K562 (cell line): Measurements from ENCODE around the gene CZIB. TPM values are rescaled to one million over a fixed set of nuclear protein-coding genes. Genes with fewer than 3 reads are reported as not detected.

Experiments
- ATAC-seq: fragments of 200-7000 bp; cut with Tn5 transposase; 3 replicates; pipeline ENCODE4 v1.9.1; 2020; ENCODE audit warnings: moderate library complexity
- BruUV-seq: library from RNA; stranded (reverse); fragments of 400-500 nt; replicated peaks from 2 replicates; lab custom pipeline; 2021; lab: Mats Ljungman, UMichigan
- CTCF ChIA-PET: fragments of 300-600 bp; formaldehyde crosslinking; extraction: SDS; loops from one replicate; lab custom pipeline; 2021; ENCODE audit warnings: low intra/inter-chr PET ratio; lab: Yijun Ruan, JAX
- POLR2A ChIA-PET: fragments of 300-600, 350-650 bp; sonication (Branson Sonifier 250); formaldehyde crosslinking; extraction: SDS; loops from one replicate; lab custom pipeline; 2021; ENCODE audit warnings: antibody characterized with exemption, inconsistent platforms; lab: Yijun Ruan, JAX
- DNase-seq, 4 experiments: peaks; one replicate each; pipeline versions ENCODE4 v3.0.0 to v3.0.0-alpha.2; 2011 to 2018; ENCODE audit warnings: low spot score in 3 of 4, mixed read lengths in 3 of 4; ENCODE audit errors: extremely low read depth in 1 of 4
- FAIRE-seq: peaks from 2 replicates; lab custom pipeline; 2011; peaks lifted over from hg19 to GRCh38; lab: Jason Lieb, UNC
- H2AFZ ChIP-seq: 2 replicates; pipeline ENCODE4 v1.6.0; 2011; ENCODE audit warnings: low read depth, low read length, control low read depth, inconsistent platforms
- H3K27ac ChIP-seq: fragments of 200-600 bp; 3 replicates; pipeline ENCODE4 v1.8.0; 2011; ENCODE audit warnings: low read depth, mild to moderate bottlenecking, control low read depth, inconsistent platforms, low read length, moderate library complexity, mixed read lengths; ENCODE audit errors: extremely low read depth
- H3K27me3 ChIP-seq, 2 experiments: fragments of 300-600 bp in 1 of 2; 2 replicates in 1 of 2; 3 replicates in 1 of 2; pipeline versions ENCODE4 v1.6.0 to v1.8.0; 2011; ENCODE audit warnings: inconsistent platforms in 2 of 2, low read length in 2 of 2, mild to moderate bottlenecking in 1 of 2, mixed read lengths in 1 of 2, moderate library complexity in 1 of 2; ENCODE audit not compliant: control insufficient read depth in 2 of 2, insufficient read depth in 2 of 2
- H3K36me3 ChIP-seq: fragments of 300-600 bp; 3 replicates; pipeline ENCODE4 v1.8.0; 2011; ENCODE audit warnings: mild to moderate bottlenecking, low read length, inconsistent platforms; ENCODE audit not compliant: control insufficient read depth, insufficient read depth
- H3K4me1 ChIP-seq, 2 experiments: fragments of 200-600 bp in 1 of 2; replicated peaks in 1 of 2; 2 replicates in 1 of 2; 3 replicates in 1 of 2; pipeline versions ENCODE4 v1.5.1 to v1.8.0; 2011; ENCODE audit warnings: inconsistent platforms in 2 of 2, low read length in 2 of 2, mild to moderate bottlenecking in 1 of 2, mixed read lengths in 1 of 2, moderate library complexity in 1 of 2; ENCODE audit not compliant: control insufficient read depth in 2 of 2, insufficient read depth in 2 of 2
- H3K4me2 ChIP-seq: 2 replicates; pipeline ENCODE4 v1.6.1; 2011; ENCODE audit warnings: low read length, control low read depth, inconsistent platforms, mixed read lengths; ENCODE audit not compliant: insufficient read depth
- H3K4me3 ChIP-seq: fragments of 200-600 bp; sonication (generic), shearing (Covaris generic); 2 replicates; pipeline ENCODE4 v1.5.1; 2016; ENCODE audit warnings: control low read depth, inconsistent platforms
- H3K79me2 ChIP-seq: fragments of 200-600 bp; 3 replicates; pipeline ENCODE4 v1.8.0; 2011; ENCODE audit warnings: low read length, inconsistent platforms; ENCODE audit not compliant: control insufficient read depth, insufficient read depth
- H3K9ac ChIP-seq, 2 experiments: 2 replicates each; pipeline versions ENCODE4 v1.6.0 to v1.6.1; 2011; ENCODE audit warnings: low read depth in 2 of 2, low read length in 2 of 2, control low read depth in 1 of 2, inconsistent platforms in 1 of 2, mild to moderate bottlenecking in 1 of 2, mixed read lengths in 1 of 2; ENCODE audit not compliant: insufficient read depth in 1 of 2
- H3K9me1 ChIP-seq: one replicate; pipeline ENCODE4 v1.6.0; 2011; ENCODE audit warnings: inconsistent platforms, mild to moderate bottlenecking, low read length, moderate library complexity; ENCODE audit not compliant: control insufficient read depth, insufficient read depth
- H3K9me3 ChIP-seq: replicated peaks from 2 replicates; pipeline ENCODE4 v1.5.1; 2011; ENCODE audit warnings: low read depth, low read length, inconsistent platforms; ENCODE audit not compliant: control insufficient read depth, insufficient read depth
- H4K20me1 ChIP-seq: replicated peaks from 2 replicates; pipeline ENCODE4 v1.6.1; 2011; ENCODE audit warnings: low read length, inconsistent platforms, mixed read lengths; ENCODE audit not compliant: control insufficient read depth, insufficient read depth
- MED1 ChIP-seq: sonication (generic); formaldehyde crosslinking; IDR thresholded peaks from 2 replicates; pipeline ENCODE4 v1.8.1; 2023; ENCODE audit warnings: missing genetic modification reagents, borderline replicate concordance
- POLR2G ChIP-seq: fragments of 200-400 bp; formaldehyde crosslinking; IDR thresholded peaks from 2 replicates; pipeline ENCODE4 v1.6.1; 2017; ENCODE audit warnings: low read depth, mild to moderate bottlenecking, antibody characterized with exemption, low read length, moderate library complexity
- RBFOX2 ChIP-seq: fragments of 200-400 bp; formaldehyde crosslinking; IDR thresholded peaks from 2 replicates; pipeline ENCODE4 v1.6.1; 2017; ENCODE audit warnings: low read depth, mild to moderate bottlenecking, low read length, moderate library complexity
- SUPT5H ChIP-seq: fragments of 450-650 bp; IDR thresholded peaks from 2 replicates; pipeline ENCODE4 v1.6.1; 2016
- ZNF282 ChIP-seq: sonication (generic); formaldehyde crosslinking; IDR thresholded peaks from 2 replicates; pipeline ENCODE4 v1.8.1; 2023; ENCODE audit warnings: missing genetic modification reagents
- WGBS: fragments of 100-300 bp; shearing (Covaris generic); methylation state at CpG from one replicate; pipeline ENCODE4 v1.1.6; 2016; ENCODE audit warnings: low coverage, mixed read lengths; ENCODE audit not compliant: insufficient coverage; ENCODE audit errors: missing lambda C conversion rate; 5-methylcytosine and 5-hydroxymethylcytosine counted together
- in situ Hi-C: fragments of 300-500 bp; cut with MboI; formaldehyde crosslinking; loops from 4 replicates; pipeline ENCODE4 v1.15.0; 2018; ENCODE audit warnings: inconsistent platforms, mixed read lengths
- intact Hi-C: fragments of 100-400 bp; cut with micrococcal nuclease; formaldehyde crosslinking; loops from 2 replicates; pipeline ENCODE4 v1.14.2; 2022
- polyA plus RNA-seq, 8 experiments: library from polyadenylated mRNA; depleted of rRNA in 4 of 8; stranded (reverse) in 5 of 8; unstranded in 3 of 8; fragments of >200 nt; fragmentation: Nextera tagmentation in 2 of 8; fragmentation: Illumina TruSeq in 1 of 8; extraction: Ambion mirVana in 2 of 8; extraction: Trizol in 1 of 8; gene quantifications; 2 replicates each; pipeline versions ENCODE4 v1.2.1 to v1.2.3, GENCODE V29; 2011 to 2014; ENCODE audit warnings: inconsistent platforms in 1 of 8, missing spikeins in 1 of 8
- total RNA-seq, 7 experiments: library from RNA; depleted of rRNA in 6 of 7; stranded (reverse); fragments of >200 nt in 6 of 7; fragmentation: Illumina TruSeq in 2 of 7; extraction: Trizol in 2 of 7; gene quantifications; 2 replicates each; pipeline versions ENCODE4 v1.2.1 to v1.2.3, GENCODE V29; 2011 to 2021; ENCODE audit warnings: low replicate concordance in 1 of 7
- TF ChIP-seq, protein P1 (sequence below): sonication (generic); formaldehyde crosslinking; IDR thresholded peaks from 2 replicates; pipeline ENCODE4 v1.8.0; 2022; ENCODE audit warnings: missing genetic modification reagents, mild to moderate bottlenecking, moderate library complexity, borderline replicate concordance

The CZIB gene
- total and polyA plus RNA-seq, 9 of the 15 experiments (the other 6 are each of a cell fraction or from before 2014, with no cell fraction given): 52.6 to 111 (median 80.0) TPM

- no peak overlapping the region for H3K4me2 ChIP-seq
- H3K4me3 ChIP-seq: no peak overlapping the region
- H3K27me3 ChIP-seq: no peaks in the 10 kb centered on the region
- FAIRE-seq (no peak), DNase-seq (no peak), ATAC-seq (no peak; the same call in 2 of the 3 replicates)
- no TSS peak for BruUV-seq
- H3K36me3 ChIP-seq: peaks cover 74% of the 10 kb centered on the region
- H2AFZ ChIP-seq: no peak overlapping the region
- intact Hi-C loops: no loop called here
- H3K27ac ChIP-seq: no peak overlapping the region
- no peak overlapping the region for H3K9ac ChIP-seq
- POLR2A ChIA-PET: interaction anchor here (0.6 to 3.2 kb wide), 4 partner anchors 12 to 1159 kb away, joined by 3 to 14 read pairs (median 4); partner anchors contain the start of gene TXNDC12
- no peaks in the 10 kb centered on the region for H3K9me3 ChIP-seq
- H4K20me1 ChIP-seq: no peaks in the 10 kb centered on the region
- peaks cover 0 to 1% of the 10 kb centered on the region in 2 experiments; a peak in 2 of 5 replicates for H3K4me1 ChIP-seq
- CTCF ChIA-PET: no interaction called here
- in situ Hi-C loops: no loop called here
- peaks cover 10% of the 10 kb centered on the region for H3K79me2 ChIP-seq
- TF ChIP-seq MED1 (CRISPR knock-in tag) (no peak), SUPT5H (0 out of 2 replicates have a peak, but pooled peaks have one; percentile 6)
- 83% methylated on average over 5 of the region's 5 CpGs for WGBS
- H3K9me1 ChIP-seq: no peaks in the 10 kb centered on the region
Measured at GRCh38 chr1:53214376-53214940, 6.0 kb downstream of the CZIB start.

DNA sequence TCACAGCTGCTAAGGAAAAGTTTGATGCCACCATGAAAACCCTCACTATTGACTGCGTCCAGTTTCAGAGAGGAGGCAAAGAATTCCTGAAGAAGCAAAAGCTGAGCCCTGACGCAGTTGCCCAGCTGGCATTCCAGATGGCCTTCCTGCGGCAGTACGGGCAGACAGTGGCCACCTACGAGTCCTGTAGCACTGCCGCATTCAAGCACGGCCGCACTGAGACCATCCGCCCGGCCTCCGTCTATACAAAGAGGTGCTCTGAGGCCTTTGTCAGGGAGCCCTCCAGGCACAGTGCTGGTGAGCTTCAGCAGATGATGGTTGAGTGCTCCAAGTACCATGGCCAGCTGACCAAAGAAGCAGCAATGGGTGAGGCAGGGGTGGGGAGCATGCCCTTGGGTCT lies 9.5 kb downstream of the CZIB start:
- Histone ChIP-seq H3K9me1 (no peaks in the 10 kb centered on the region), H3K27me3 (no peaks in the 10 kb centered on the region), H3K9ac (no peak overlapping the region), H3K36me3 (peaks cover 63% of the 10 kb centered on the region), H3K27ac (no peak overlapping the region), H3K4me3 (no peak overlapping the region), H3K9me3 (peaks cover 12% of the 10 kb centered on the region), H3K4me1 (no peaks in the 10 kb centered on the region), H2AFZ (no peak overlapping the region), H3K79me2 (no peaks in the 10 kb centered on the region), H4K20me1 (no peaks in the 10 kb centered on the region), H3K4me2 (no peak overlapping the region)
- in situ Hi-C loops: no loop called here
- TF ChIP-seq RBFOX2 (peak; percentile 43), POLR2G (peak; percentile 59), ZNF282 (CRISPR knock-in tag) (no peak)
- TF ChIP-seq, protein P1, sequence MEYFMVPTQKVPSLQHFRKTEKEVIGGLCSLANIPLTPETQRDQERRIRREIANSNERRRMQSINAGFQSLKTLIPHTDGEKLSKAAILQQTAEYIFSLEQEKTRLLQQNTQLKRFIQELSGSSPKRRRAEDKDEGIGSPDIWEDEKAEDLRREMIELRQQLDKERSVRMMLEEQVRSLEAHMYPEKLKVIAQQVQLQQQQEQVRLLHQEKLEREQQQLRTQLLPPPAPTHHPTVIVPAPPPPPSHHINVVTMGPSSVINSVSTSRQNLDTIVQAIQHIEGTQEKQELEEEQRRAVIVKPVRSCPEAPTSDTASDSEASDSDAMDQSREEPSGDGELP (CRISPR knock-in tag): 0 out of 2 replicates have a peak, but pooled peaks have one; percentile 30
- WGBS: 91% methylated on average over 11 of the region's 11 CpGs
- intact Hi-C loops: no loop called here
- no peak; the same call in 2 of the 3 replicates for ATAC-seq
- ChIA-PET CTCF (no interaction called here), POLR2A (interaction anchor here (0.6 to 2.4 kb wide), 2 partner anchors 15 to 27 kb away, joined by 4 to 13 read pairs; no protein-coding TSS in a partner anchor)
- no peak for FAIRE-seq
- DNase-seq: no peak
- no TSS peak for BruUV-seq
